Choroid plexus epithelial cell (primary cell): ENCODE results near the gene PRSS50.

Source experiments
- DNase-seq: peaks from one replicate; pipeline ENCODE4 v3.0.0-alpha.2; 2010; ENCODE audit warnings: low read depth
- H3K4me3 ChIP-seq: 2 replicates; pipeline ENCODE4 v1.5.1; 2011; ENCODE audit warnings: low read depth, mild to moderate bottlenecking, control low read depth, low read length, moderate library complexity
- CTCF ChIP-seq: conservative IDR thresholded peaks from 2 replicates; pipeline ENCODE4 v1.5.1; 2011; ENCODE audit warnings: low read depth, mild to moderate bottlenecking, control low read depth, inconsistent platforms, low read length, moderate library complexity

Gene PRSS50

GRCh38 chr3:46712191-46713049 lies 5.2 kb downstream of the PRSS50 start:
- DNase-seq: no peak
- no peak for TF ChIP-seq CTCF
- no peak overlapping the region for H3K4me3 ChIP-seq

GRCh38 chr3:46711760-46712159 lies 5.9 kb downstream of the PRSS50 start:
- H3K4me3 ChIP-seq: no peak overlapping the region
- DNase-seq: no peak
- TF ChIP-seq CTCF: no peak

GRCh38 chr3:46711305-46711704 lies 6.4 kb downstream of the PRSS50 start:
- no peak overlapping the region for H3K4me3 ChIP-seq
- no peak for TF ChIP-seq CTCF
- no peak for DNase-seq

- no peak for TF ChIP-seq CTCF
- no peak for DNase-seq
- no peak overlapping the region for H3K4me3 ChIP-seq
Observed at GRCh38 chr3:46710671-46711295, 6.9 kb downstream of the PRSS50 start.

GRCh38 chr3:46710229-46710628 lies 7.4 kb downstream of the PRSS50 start:
- no peak overlapping the region for H3K4me3 ChIP-seq
- TF ChIP-seq CTCF: no peak
- DNase-seq: no peak

GRCh38 chr3:46709721-46710120 lies 7.9 kb downstream of the PRSS50 start:
- H3K4me3 ChIP-seq: no peak overlapping the region
- no peak for DNase-seq
- TF ChIP-seq CTCF: no peak
